ENCODE results near the gene RBM3.
A peak's percentile ranks its signal among the peaks of the same experiment; 100 is the strongest.

RBM3 gene

DNA sequence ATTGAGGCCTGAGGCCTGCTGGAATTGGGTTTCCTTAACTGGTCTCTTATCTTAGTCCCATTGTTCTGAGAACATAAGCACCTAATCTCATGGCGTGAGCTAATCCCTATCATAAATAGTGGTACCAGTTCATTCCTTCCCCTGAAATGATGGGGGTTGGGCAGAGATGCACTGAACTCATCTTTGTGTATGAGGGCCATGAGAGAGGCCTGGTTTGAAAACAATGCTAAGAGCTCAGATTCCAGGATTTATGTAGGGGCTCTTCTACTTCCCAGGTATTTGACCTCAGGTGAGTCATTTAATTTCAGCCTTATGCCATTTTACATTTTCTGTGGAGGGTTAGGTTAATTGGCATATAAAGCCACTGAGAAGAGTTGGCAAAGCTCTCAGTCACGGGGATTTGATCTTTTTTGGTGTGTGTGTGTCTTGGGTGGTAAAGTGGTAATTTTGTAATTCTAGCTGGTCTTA, 4.4 kb downstream of the RBM3 start:
- TF ChIP-seq FOXP2 (optimal IDR thresholded peaks at IDR 0.05; ENCODE audit: borderline replicate concordance, extremely low read depth, extremely low read length, insufficient read depth) (no peak), POLR2AphosphoS5 (IDR thresholded peaks at IDR 0.05; ENCODE audit: low read depth, low read length) (peak; percentile 48; the same call in 1 of the 2 replicates)

DNA sequence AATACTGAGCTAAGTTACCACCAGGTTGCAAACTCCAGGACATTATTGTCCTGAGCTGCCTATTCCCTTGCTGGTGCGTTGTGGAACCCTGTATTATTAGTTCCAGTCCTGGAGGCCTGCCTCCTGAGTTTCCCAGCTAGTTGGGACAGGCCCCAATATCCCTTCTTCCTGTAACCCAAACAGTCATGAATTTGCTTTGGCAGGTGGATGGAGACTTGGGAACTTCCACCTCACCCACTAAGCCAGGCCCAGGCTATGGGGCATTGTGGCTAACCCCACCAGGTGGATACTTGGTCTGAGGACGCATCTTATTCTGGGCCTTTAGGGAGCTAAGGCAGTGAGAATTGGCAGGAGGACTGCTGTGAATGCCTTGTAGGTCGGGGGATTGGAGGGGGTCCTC, 5.0 kb downstream of the RBM3 start:
- peak; percentile 18 for TF ChIP-seq POLR2AphosphoS5 (IDR thresholded peaks at IDR 0.05; ENCODE audit: low read depth, low read length)
- TF ChIP-seq, protein P1, sequence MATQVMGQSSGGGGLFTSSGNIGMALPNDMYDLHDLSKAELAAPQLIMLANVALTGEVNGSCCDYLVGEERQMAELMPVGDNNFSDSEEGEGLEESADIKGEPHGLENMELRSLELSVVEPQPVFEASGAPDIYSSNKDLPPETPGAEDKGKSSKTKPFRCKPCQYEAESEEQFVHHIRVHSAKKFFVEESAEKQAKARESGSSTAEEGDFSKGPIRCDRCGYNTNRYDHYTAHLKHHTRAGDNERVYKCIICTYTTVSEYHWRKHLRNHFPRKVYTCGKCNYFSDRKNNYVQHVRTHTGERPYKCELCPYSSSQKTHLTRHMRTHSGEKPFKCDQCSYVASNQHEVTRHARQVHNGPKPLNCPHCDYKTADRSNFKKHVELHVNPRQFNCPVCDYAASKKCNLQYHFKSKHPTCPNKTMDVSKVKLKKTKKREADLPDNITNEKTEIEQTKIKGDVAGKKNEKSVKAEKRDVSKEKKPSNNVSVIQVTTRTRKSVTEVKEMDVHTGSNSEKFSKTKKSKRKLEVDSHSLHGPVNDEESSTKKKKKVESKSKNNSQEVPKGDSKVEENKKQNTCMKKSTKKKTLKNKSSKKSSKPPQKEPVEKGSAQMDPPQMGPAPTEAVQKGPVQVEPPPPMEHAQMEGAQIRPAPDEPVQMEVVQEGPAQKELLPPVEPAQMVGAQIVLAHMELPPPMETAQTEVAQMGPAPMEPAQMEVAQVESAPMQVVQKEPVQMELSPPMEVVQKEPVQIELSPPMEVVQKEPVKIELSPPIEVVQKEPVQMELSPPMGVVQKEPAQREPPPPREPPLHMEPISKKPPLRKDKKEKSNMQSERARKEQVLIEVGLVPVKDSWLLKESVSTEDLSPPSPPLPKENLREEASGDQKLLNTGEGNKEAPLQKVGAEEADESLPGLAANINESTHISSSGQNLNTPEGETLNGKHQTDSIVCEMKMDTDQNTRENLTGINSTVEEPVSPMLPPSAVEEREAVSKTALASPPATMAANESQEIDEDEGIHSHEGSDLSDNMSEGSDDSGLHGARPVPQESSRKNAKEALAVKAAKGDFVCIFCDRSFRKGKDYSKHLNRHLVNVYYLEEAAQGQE (IDR thresholded peaks at IDR 0.05; ENCODE audit: insufficient read depth in 1 of 2, low read depth in 2 of 2, low read length in 2 of 2) = no peak

DNA sequence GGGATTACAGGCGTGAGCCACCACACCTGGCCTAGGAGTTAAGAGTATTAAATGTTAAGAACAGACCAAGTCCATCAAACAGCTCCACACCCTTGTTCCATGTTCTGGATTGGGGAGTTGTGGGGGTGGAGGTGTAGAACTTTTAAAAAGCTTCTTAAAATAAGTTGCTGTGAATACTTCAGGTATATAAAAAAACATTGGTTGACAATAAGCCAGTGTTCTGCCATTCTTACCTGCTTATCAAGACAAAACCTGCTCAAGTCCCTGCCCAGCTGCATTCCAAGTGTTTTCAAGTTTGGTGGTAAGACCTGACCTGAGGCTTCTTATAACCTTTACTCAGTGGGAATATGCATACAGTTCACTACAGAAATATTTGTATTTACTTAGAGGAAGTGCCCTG, 6.4 kb downstream of the RBM3 start:
- TF ChIP-seq SIN3A (IDR thresholded peaks at IDR 0.05; ENCODE audit: borderline replicate concordance, insufficient read depth, low read length) = no peak

DNA sequence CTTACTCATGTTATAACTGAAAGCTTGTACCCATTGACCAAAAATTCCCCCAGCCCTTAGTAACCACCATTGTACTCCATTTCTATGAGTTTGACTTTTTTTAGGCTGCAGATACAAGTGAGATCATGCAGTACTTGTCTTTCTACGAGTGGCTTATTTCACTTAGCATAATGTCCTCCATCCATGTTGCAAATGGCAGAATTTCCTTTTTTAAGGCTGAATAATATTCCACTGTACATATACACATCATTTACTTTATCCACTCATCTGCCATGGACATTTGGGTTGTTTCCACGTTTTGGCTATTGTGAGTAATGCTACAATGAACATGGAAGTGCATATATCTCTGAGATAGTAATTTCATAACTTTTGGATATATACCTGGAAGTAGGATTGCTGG, 10.4 kb downstream of the RBM3 start:
- TF ChIP-seq FOXP2 (optimal IDR thresholded peaks at IDR 0.05; ENCODE audit: borderline replicate concordance, extremely low read depth, extremely low read length, insufficient read depth) (no peak), SIN3A (IDR thresholded peaks at IDR 0.05; ENCODE audit: borderline replicate concordance, insufficient read depth, low read length) (no peak), TAF1 (IDR thresholded peaks at IDR 0.05; ENCODE audit: borderline replicate concordance, insufficient read depth, low read length) (no peak), POLR2AphosphoS5 (IDR thresholded peaks at IDR 0.05; ENCODE audit: low read depth, low read length) (no peak)
- TF ChIP-seq, protein P1 (IDR thresholded peaks at IDR 0.05; ENCODE audit: insufficient read depth in 1 of 2, low read depth in 2 of 2, low read length in 2 of 2) = no peak

DNA sequence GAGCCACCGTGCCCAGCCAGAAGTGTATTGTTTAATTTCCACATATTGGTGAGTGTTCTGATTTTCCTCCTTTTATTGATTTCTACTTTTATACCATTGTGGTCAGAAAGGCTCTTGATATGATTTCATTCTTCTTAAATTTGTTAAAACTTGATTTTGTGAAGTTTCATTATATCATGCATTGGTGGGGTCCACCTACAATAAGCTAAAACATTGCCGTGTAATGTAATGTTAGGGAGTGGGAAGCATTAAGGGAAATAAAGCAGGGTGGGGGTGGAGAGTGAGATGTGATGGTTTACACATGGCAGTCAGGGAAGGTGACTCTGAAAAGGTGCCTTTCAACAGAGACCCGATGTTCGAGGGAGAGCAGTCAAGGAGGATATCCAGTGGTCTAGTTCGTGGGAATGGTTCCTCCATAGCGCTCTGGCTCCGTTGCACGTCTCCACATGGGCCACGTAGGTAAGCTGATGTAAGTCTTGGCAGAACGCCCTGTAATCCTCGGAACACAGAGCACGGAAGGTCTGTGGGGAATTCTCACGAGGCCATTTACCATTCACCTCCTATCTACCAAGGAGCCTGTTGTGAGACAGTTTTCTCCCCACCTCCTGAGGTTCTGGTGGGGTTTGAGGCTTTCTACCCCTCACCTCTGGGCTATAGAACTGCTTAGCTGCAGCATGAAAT, 15.3 kb downstream of the RBM3 start:
- TF ChIP-seq, protein P1 (IDR thresholded peaks at IDR 0.05; ENCODE audit: insufficient read depth in 1 of 2, low read depth in 2 of 2, low read length in 2 of 2) = no peak

DNA sequence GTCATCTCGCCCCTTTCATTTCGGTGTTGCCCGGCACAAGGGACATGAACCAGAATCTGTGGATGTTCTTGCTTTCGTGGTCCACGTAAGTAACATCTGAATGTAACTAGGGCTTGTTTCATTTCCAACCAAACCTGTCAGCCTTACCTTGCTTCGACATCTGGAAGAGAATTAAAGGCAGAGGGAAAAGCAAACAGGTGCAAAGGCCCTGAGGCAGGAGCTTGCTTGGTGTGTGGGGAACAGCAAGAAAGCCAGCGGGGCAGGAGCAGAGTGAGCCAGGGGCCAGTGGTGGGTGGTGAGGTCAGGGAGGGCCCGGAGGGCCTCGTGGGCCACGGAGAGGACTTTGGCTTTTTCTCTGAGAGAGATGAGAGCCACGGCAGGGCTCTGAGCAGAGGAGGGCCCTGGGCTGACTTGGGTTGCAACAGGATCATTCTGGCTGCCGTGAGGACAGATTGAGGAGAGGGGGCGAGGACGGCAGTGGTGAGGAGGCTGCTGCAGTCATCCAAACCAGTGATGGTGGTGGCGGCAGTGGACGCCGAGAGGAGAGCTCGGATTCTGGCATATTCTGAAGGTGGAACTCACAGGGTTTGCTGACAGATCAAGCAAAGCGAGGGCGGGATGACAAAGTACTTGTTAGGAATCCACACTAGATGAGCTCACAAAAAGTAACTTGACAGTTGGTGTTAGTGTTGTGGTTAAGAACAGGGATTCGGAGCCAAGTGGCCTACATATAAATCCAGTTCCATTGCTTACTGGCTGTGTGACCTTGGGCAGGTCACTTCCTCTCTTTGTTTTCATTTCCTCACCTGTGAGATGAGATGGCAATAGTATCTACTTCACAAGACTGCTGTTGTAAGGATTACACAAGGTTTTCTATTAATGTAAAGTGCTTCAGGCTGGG, 16.2 kb downstream of the RBM3 start:
- TF ChIP-seq FOXP2 (optimal IDR thresholded peaks at IDR 0.05; ENCODE audit: borderline replicate concordance, extremely low read depth, extremely low read length, insufficient read depth) (no peak), POLR2AphosphoS5 (IDR thresholded peaks at IDR 0.05; ENCODE audit: low read depth, low read length) (no peak), TAF1 (IDR thresholded peaks at IDR 0.05; ENCODE audit: borderline replicate concordance, insufficient read depth, low read length) (no peak), SIN3A (IDR thresholded peaks at IDR 0.05; ENCODE audit: borderline replicate concordance, insufficient read depth, low read length) (no peak)
- TF ChIP-seq, protein P1 (IDR thresholded peaks at IDR 0.05; ENCODE audit: insufficient read depth in 1 of 2, low read depth in 2 of 2, low read length in 2 of 2) = no peak

All from PFSK-1 (cell line).